HL-60/S4 treated with phorbol 12-myristate 13-acetate at 8.2 ng/mL for 4 days and 3 days (cell line): ENCODE data around the gene SCN4A.
"Not testable (repeated sequence)": the region's sequence is repeated elsewhere in the genome, so short reads cannot be mapped to it uniquely, and the experiment has no call there.

Experiments
- in situ Hi-C: fragments of 300-500 bp; cut with MboI; formaldehyde crosslinking; loops from 2 replicates; pipeline ENCODE4 v1.15.0; 2022; ENCODE audit warnings: low sequenced_read_pairs

The SCN4A gene

DNA sequence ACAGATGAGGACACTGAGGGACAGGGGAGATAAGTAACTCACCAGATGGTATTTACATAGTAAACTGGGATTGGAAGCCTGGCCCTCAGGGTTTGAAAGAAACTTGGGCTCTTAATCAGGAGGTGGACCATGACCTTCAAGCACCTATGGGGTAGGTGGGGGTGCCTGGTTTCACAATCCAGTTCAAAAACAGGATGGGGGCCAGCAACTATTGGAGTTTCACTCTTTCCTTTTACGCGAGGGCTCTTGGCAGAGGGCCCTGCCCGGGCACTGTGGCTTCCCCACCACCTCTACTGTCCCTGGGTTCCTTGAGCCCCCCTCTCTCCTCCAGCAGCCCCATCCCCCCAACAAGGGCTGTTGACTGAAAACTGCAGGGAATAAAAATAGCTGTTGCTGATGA, 14.1 kb upstream of the SCN4A start:
- in situ Hi-C loops = no loop called here

DNA sequence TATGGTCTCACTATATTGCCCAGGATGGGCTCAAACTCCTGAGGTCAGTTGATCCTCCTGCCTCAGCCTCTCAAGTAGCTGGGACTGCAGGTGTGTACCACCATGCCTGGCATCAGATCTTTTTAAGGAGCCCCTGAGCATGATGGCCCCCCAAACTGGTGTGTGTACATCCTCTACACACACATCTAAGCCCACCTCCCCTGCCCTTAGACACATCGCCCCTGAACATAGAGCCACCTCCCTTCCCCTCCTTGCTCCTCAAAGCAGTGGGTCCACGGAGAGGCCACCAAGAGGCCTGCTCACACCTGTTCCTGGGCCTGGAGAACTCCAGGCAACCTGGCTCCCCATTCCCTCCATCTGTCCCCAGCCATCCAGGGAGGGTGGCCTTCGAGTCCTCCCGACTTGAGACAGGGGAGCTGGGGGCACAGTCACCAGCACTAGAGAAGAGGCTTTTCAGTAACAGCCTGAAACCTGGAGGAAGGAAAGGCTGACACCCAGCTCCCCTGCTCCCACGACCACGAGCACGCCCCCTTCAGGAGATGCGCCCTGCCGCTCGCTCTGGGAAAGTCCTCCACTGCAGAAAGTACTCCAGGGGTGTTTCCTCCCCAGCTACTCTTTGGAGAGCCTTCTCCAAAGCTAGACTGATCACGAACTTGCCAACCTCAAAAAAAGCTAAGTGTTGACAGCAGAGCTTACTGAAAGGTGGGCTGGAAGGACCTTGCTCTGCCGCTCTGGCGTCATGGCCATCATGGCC, 12.8 kb upstream of the SCN4A start:
- in situ Hi-C loops = no loop called here

DNA sequence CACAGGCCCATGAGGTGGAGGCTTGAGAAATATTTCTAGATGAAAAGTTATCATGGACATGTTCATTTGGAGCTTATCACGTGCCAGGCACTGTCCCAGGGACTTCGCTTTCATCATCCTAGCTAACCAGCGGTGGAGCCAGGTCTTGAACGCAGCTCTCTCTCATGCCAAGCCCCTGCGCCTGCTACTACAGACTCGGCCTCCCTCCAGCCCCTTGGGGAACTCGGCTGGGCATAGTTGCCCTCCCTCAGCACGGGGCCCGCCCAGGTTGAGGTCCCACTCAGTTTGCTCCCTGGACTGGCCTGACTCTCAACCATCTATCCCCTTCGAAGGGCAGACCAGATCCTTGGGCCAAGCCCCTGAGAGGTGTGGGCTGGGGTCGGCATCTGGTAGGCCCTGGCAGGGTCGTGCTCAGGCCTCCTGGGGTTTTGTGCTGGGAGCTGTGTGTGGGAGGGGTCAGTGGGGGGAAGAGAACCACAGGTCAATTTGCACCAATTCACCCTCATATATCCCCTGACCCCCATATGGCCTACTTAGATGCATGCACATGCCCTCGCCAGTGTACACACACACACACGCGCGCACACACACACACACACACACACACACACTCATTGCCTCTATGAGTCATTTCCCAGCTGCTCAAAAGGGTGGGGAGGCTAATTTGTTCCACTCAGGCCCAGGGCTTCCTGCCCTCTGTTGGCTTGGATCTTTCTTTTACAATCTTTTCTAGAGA, 12.1 kb upstream of the SCN4A start:
- in situ Hi-C loops = no loop called here

DNA sequence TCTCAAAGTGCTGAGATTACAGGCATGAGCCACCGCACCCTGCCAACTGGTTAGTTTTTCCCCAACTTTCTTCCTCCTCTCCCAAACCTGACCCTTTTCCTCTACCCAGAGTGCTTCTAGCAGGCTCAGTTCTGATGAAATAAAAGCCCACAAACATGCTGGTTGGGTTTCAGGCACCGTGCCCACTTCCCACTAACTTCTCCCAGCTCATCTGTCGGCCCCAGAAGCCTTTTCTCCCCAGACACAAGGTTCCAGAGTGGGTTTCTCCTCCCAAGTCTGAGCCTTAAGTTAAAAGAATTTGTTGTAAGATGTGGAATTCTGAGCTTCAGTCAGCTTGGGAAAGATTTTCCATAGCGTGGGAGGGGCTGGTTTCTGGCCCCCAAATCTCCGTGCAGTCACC, 11.5 kb upstream of the SCN4A start:
- in situ Hi-C loops = no loop called here

DNA sequence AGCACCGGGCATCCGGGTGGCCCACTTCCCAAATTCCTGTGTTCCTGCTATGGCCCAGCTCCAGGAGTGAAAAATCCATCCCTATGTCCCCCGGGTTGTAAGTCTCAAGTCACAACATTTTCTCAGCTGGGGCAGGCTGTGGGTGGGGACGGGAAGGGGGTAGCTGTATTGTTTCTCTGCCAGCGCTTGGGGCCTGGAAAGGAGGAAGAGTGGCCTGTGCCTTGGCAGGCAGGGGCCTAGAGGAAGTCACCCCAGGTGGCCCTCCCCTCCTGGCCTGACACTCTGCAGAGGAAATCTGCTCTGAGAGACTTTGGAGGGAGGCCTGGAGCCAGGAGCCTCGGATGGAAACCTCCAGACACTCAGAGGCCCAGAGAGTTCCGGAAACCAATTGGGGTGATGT, 10.6 kb upstream of the SCN4A start:
- in situ Hi-C loops = no loop called here

DNA sequence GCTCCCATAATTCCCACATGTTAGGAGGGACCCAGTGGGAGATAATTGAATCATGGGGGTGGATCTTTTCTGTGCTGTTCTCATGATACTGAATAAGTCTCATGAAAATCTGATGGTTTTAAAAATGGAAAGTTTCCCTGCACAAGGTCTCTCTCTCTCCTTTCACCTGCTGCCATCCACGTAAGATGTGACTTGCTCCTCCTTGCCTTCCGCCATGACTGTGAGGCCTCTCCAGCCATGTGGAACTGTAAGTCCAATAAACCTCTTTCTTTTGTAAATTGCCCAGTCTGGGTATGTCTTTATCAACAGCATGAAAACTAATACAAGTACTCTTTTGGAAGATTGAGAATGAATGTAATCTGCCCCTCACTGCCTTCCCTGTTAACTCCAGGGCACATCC, 9.9 kb upstream of the SCN4A start:
- in situ Hi-C loops = not testable (repeated sequence)

DNA sequence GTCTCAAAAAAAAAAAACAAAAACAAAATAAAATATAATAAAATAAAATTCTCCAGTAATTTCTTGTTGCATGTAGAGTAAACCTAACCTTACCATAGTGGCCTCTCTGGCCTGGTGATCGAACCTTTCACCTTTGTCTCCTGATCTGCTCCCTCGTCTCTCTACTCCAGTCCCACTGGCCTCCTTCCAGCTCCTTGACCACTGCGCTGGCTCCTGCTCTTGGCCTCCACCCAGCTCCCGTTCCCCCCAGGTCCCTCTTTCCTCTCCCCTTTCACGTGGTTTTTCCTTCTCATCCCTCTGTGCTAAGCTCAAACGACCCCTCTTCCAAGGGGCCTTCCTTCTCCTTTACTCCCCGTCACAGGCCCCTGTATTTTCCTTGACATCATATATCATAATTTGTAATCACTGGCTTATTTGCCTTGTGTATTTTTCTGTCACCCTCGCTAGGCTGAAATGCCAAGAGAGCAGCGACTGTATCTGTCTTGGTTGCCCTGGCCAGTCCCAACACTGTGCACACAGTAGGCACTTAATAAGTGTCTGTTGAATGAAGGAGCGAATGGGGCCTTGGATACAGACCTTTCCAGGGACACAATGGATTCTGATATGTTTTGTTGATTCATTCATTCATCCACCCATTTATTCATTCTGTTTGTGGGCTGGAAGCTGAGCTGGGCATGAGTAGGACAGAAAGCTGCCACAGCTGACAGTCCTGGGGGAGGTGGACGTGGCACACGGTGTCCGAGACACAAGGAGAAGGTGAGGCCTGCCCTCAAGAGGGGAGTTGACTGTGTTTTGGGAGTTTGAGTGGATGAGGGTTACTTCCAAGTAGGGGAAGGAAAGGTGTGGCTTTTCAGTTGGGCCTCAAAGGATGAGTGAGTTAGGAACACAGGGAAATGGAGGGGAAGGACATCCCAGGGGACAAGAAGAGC, 5.8 kb upstream of the SCN4A start:
- in situ Hi-C loops = no loop called here

DNA sequence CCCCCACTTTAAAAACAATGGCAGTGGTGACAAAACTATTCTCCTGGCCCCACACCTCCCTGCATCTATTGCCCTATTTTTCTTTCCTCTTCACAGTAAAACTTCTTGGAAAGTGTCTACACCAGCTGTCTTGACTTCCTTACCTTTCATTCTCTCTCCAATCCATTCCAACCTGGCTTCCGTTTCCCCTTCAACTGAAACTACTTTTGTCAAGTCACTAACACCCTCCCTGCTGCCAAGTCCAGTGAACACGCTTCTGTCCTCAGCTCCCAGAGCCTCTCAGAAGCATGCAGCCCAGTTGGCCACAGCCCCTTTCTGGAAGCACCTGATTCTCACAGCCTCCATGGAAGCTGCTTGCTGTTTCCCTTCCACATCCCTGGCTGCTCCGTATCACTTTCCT, 4.0 kb upstream of the SCN4A start:
- in situ Hi-C loops = no loop called here

DNA sequence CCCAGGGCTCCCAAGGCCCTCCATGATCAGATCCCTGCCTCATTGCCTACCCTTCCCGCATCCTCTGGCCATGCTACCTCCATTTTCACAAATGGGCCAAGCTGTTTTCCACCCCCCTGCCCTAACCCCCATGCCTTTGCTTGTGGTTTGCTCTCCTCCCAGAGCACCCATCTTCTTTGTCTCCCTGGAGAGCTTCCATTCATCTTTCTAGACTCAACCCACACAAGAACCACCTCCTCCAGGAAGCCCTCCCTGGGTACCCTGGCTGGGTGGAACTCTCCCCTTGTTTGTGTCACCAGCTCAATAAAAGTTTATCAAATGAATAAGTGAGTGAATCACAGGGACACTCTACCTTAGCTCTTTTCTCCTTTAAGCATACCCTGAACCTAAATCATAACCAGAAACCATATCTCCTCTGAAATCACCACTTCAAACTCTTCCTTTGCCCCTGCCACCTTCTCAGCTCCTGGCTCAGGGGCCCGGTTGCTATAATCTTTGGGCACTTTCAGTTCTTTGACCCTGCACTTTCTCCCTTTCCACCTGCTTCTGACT, 2.9 kb upstream of the SCN4A start:
- in situ Hi-C loops = no loop called here

DNA sequence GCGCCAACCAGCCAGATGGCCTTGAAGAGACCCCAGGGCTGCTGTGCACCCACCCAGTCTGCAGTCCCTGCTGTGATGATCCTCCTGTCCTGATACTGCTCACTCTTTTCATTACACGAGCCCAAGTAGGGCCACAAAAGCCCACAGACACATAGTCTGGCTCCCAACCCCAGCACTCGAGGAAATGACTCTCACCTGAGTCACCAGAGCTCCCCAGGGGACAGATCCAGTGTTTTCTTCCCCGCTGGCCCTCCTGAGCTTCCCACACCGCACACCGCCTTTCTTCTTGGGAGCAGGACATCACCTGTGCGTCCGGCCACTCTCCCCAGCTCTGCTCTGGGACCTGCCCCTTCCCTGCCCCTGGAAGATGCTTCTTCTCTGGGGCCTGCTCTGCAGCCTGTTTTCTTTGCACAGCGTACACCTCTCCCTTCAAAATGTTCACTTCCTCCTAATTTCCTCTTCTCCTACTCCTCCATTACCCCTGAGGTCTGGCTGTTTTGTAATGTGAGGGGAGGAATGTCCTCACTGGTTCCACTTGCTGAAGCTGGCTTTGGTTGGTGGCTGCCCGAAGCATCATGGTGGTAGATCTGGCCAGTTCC, 2.0 kb upstream of the SCN4A start:
- in situ Hi-C loops = no loop called here

DNA sequence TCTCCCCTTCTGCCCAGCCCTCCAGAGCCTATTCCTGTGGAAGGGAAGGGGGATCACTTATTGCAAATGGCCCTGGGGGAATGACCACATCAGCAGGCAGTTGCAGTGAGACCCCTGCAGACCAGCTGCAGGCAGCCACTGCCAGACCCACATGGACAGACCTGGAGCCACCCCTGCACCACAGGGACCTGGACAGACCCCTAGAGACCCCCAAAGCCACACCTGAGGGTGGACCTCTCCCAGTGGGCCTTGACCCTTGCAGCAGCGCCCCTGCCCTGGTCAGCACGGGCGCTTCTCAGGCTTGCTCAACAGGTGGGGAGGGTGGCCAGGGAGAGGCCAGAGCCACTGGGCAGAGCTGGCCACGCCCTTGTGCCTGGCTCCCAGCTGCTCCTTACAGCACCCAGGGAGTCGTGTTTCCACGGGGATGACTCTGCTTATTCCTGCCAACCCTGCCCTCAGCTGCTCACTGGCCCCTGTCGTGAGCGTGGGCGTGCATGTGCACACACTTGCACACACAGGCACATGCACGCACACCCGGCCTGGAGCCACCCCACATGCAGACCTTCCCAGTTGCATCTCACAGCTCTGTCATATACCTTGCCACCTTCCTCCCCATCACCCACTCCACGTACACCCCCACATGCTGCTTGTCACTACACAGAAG, 1.3 kb upstream of the SCN4A start:
- in situ Hi-C loops = no loop called here

DNA sequence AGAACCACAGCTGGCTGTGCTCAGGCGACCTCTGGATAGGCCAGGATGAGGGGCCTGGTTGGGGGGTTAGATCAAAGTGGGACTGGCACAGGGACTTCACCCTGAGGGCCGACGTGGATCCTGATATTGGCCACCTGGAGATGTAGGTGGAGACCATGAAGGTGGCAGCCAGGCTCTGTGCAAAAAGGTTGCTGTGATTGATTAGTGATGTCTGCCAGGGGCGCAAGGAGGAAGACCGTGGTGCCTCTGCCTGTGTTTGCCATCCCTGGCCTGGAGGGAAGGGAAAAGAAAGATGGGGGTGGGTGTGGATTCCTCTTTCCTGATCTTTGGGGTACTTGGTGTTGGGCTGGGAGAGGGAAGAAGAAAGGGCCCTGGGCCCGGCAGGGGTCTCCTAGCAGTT, 529 bp upstream of the SCN4A start:
- in situ Hi-C loops = no loop called here

DNA sequence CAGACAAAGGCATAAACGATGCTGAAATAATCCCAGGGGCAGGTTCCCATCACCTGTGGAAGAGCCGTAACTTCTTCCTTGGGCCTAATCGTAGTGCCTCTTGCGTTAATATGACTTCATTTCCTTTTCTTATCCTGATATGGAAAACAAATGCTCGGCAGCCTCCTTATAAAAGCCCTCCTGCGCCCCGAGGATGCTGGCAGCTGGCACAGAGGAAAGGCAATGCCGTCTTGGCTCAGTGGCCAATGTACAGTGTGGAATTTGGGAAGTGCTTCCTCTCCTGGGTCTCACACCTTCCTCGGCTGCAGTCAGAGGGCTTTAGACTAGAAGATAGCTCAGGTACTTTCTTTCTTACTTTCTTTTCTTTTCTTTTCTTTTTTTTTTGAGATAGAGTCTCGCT, 3.4 kb downstream of the SCN4A start:
- in situ Hi-C loops = no loop called here

DNA sequence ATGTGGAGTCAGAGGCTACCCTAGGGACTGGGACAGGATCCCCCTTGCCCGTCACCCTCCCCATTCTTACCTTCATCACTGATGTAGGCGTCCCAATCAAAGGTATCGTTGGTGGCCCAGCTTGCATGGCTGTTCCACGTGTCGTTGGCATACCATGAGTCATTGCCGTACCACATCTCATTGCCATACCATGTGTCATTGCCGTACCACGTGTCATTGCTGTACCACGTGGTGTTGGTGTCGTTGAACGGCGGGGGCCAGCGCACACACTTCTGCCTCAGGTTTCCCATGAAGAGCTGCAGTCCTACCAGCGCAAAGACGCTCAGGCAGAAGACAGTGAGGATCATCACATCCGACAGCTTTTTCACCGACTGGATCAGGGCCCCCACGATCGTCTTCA, 4.8 kb downstream of the SCN4A start:
- in situ Hi-C loops = no loop called here

DNA sequence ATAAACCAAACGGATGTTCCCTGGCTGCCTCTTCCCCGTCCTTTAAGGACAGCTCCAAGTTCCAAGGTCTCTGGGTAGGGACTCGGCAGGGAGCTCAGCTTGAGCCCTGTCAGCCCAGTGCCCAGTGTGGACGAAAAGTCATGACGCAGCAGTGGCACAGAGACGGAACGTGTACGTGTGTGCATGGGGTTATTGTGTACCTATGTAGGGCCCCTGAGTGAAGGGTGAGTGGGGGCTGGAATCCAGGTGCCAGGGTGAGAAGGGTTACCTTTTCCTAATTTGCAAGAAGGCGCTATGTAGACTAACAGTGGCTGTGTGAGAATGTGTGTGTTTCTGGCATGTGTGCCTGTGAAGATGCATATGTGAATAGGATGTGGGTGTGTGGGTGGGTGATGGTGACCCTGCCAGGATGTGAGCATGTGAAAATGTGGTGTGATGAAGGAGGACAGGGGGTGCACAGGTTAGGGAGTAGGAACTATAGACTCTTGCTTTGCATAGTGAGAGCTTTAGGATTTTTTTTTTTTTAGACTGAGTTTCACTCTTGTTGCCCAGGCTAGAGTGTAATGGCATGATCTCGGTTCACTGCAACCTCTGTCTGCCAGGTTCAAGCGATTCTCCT, 6.0 kb downstream of the SCN4A start:
- in situ Hi-C loops = no loop called here

DNA sequence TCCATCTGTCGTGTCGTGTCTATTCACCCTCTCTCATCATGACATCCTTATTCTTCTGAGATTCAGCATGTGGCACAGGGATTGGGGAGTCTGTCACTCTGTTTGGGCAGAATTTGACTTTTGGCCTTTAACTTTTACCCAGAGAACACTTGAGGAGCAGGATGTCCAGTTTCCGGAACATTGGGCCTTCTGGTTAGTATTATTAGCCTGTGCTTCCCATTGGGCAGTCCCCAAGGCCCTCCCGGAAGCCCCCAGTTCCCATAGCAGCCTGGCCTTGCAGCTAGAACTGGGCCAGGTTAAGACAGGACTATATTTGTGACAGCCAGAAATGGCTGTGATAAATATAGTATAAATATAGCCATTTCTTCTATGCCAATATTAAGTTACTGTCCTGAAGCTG, 9.6 kb downstream of the SCN4A start:
- in situ Hi-C loops = no loop called here

DNA sequence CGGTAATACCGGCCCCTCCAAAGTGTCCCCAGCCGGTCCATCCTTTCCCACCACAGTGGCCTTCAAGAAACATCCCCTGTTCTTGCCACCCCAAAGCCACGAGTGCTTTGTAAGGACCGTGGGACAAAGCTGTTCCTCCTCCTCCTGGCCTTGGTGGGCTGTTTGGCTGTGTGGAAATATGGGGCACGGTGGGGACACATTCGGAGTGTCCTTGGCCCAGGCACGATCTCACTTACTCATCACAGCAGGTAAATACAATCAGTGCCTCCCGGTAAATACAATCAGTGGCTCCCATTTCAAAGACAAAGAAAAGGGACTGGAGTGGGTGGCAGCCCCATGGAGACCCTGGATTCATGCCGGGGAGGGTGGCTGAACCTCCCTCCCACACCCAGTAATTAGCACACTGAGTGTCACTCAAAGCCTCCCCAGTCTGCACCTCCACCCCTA, 10.4 kb downstream of the SCN4A start:
- in situ Hi-C loops = no loop called here

DNA sequence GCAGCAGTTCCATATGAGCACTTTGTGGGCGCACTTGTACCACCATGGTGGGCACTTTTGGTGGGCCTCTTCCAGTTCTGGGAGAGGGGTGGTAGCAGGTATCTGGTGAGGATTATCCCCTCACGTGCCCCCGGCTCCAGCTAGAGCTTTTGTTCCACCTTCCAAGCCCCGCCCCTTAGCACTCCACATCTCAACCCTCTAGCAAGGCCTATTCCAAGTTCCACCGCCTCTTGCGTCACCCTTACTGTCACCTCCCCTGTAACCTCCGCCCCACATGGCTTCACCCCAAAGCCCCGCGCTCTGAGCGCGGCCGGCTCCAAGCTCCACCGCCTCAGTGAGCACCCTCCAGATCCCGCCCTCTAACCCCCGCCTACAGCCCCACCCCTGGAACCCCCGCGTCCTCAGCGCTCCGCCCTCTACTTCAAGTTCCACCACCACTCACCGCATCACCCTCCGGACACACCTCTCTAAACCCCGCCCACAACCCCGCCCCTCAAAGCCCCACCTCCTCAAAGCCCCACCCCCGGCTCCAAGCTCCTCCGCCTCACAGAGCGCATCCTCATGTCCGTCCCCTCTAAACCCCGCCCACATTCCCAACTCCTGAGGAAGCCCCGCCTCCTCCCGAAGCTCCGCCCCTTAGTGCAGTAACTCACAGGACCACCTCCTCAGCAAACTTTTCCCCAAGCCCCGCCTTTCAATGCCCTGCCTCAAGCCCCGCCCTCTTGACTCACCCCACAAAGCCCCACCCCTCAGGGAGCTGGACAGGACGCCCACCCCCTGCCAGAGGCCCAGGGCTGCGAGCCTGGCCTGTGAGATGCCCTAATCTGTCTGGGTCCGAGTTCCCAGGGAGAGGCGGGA, 11.1 kb downstream of the SCN4A start:
- in situ Hi-C loops = no loop called here

DNA sequence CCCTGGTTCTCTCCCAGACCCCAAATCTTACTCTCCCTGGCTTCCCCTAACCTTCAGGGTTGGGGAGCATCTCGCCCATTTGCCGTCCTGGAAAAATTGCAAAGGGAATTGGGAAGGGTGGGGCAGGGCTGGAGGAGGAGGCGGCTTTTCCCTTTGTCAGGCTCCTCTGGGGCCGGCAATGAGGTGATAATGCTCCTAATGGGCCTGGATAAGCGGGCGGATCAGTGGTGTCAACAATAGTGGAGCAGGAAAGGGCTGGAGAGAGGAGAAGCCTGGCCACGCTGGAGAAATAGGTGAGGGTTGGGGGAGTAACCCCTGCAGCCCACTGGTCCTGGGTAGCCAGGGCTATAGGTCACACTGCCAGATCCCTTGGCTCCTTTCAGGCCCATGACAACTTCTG, 12.3 kb downstream of the SCN4A start:
- in situ Hi-C loops = no loop called here
